EH (cell line): ENCODE data around the gene LTBP4.

Experiments
- DNase-seq: peaks from one replicate; pipeline ENCODE4 v3.0.0-alpha.2; 2015; ENCODE audit warnings: low read depth

Gene LTBP4

DNA sequence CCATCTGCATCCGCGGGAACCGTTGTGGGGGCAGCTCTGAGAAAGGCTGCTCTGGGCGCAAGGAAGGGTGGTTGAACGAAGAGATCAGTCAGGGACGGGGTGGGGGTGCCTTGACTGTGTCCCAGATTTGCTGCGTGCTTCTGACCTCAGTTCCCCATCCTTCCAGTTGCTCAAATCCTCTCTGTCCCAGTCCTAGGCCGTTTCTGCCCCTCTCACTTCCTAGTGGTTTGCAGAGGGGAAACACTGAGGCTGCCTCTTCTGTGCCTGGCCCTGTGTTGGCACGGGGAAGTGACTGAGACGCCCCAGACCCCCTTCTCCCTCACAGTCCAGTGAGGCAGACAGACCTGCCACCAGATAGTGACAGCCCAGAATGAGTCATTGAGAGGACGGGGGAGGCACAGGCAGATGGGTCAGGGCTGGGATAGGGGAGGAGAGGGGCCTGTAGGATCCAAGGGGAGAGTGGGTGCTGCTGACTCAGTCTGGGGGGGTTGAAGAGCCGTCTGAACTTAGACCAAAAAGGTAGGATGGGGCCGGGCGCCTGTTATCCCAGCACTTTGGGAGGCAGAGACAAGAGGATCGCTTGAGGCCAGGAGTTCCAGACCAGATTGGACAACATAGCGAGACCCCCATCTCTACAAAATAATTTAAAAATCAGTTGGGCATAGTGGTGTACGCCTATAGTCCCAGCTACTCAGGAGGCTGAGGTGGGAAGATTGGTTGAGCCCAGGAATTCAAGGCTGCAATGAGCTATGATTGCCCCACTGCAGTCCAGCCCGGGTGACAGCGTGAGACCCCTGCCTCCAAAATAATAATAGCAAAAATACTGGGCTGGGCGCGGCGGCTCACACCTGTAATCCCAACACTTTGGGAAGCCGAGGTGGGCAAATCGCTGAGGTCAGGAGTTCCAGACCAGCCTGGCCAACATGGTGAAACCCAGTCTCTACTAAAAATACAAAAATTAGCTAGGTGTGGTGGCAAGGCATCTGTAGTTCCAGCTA, 62.8 kb downstream of the LTBP4 start:
- DNase-seq = peak; percentile 63

DNA sequence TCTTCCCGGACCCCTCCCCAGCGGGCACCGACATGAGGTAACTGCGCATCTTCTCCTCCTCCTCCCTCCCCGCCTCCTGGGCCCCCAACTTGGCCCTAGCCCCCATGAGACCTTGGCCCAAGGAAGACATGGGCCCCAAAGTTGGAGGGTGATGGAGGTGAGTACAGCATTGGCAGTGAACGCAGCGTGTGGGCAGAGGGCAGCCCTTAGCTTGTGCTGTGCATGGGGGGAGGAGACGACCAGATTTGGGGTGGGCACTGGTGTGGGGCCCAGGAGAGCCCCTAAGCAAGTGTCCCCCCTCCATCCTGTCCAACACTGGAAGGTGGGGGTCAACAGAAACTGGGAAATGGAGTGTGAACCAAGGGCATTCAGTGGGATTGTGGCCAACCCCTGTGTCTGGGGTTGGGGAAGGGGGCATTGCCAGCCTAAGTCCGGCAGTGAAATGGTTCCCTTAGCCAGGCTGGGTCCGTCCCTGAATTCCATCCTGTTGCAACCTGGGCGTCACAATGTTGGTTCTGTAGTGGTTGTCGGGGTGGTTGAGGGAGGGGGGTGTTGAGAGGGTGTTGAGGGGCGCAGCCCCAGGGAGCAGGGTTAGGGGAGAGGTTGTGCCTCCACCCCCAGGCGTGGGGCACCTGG, 65.8 kb downstream of the LTBP4 start:
- DNase-seq = no peak

DNA sequence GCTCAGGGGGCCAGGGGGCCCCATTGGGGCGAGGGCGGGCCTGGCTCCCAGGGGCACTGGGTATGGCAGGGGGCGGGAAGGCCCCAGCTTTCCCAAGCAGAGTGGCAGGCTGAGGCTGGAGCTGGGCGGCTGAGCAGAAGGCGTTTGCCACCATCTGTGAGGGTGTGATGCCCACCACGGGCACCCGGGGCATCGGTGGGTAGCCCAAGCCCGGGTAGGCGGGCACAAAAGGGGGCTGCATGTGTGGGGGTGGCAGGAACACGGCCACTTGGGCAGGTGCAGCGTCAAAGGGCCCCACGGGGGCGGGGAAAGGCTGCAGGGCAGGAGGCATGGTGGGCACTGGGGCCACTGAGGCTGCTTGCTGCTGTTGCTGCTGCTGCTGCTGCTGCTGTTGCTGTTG, 66.4 kb downstream of the LTBP4 start:
- DNase-seq = no peak

DNA sequence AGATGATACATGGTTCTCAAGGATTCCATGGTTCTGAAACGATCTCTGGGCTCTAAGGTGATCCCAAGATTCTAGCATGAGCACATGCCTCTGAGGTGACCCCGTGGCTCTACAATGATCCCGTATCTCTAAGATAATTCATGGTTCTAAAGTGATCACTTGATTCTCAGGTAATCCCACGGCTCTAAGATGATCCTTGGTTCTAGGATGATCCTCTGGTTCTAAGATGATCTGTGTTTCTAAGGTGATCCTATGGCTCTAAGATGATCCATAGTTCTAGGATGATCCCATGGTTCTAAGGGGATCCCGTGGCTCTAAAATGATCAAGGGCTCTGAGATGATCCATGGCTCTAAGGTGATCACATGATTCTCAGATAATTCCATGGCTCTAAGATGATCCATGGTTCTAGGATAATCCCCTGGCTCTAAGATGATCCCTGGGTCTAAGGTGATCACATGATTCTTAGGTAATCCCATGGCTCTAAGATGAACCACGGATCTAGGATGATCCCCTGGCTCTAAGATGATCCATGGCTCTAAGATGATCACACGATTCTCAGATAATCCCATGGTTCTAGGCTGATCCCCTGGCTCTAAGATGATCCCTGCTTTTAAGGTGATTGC, 67.9 kb downstream of the LTBP4 start:
- DNase-seq = no peak

DNA sequence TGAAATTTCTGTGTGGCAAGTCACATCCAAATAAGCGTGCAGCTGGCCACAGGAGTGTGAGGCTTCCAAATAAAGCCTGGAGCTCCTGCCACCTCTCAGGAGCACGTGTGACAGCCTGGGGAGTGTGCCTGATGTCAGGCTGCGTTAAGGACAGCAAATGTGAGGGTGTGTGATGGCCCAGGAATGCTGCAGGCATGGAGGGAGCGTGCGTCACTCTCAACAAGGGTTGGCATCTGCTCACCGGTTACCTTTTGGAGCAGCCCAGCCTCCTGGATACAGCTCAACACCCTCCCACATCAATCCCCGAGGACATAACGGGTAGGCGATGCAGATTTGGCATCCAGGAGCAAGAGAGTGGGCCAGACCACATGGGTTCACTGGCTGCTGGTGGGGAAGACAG, 70.2 kb downstream of the LTBP4 start:
- no peak for DNase-seq

DNA sequence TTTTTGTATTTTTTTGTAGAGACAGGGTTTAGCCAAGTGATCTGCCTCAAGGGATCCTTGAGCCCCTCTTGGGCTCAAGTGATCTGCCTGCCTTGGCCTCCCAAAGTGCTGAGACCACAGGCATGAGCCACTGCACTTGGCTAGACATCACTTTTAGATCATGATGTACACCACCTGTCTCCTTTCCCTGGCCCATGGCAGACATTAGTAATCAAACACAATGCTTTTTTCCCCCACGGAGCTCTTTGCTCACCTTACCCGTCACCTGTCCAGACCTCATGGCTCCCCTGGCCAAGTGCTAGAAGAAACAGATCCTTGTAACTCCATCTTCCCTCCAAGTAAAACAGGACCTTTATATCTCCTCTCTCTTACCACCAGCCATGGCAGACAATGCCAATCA, 70.9 kb downstream of the LTBP4 start:
- no peak for DNase-seq

DNA sequence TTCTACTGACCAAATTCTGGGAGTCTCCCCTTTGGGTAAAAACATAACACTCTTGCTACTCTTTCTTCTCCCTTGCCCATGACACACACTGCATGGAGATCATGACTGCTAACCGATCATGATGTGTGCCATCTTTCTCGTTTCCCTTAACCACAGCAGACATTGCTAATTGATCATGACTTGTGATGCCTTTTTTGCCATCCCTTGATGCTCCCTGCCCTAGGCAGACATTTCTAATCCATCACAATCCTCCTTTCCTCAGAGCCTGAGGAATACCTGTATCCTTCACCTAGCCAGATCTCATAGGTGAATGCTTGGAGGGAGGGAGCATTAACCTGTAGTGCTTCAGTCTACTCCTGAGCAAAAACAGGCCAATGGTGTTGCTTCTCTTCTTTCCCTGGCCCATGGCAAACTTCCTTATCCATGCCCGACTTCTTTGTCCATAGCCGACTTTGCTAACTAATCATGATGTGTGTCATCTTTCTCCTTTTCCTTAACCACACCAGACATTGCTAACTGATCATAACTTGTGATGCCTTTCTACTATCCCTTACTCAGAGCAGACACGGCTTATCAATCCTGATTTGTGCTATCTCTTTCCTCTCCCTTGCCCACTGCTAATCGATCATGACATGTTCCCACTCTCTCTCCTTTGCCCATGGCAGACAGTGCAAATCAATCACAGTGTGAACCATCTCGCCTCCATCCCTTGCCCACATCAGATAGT, 71.6 kb downstream of the LTBP4 start:
- no peak for DNase-seq

DNA sequence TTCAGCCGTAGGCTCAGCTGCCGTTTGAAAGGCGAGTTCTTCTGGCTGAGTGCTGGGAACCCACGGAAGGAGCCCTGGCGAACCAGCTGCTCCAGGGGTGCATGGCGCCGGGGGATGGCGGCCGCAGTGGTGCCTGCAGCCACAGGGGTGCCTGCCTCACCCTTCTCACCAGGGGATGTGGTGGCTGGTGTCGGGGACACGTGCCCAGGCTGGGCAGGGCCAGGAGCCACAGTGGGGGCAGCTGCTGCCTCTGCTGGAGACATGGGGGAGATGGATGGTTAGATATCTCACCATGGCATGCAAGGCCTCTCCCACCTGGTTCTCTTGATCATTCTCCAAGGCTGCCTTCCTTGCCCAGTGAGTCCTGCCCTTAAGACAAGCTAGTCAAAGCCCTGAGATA, 72.2 kb downstream of the LTBP4 start:
- no peak for DNase-seq

DNA sequence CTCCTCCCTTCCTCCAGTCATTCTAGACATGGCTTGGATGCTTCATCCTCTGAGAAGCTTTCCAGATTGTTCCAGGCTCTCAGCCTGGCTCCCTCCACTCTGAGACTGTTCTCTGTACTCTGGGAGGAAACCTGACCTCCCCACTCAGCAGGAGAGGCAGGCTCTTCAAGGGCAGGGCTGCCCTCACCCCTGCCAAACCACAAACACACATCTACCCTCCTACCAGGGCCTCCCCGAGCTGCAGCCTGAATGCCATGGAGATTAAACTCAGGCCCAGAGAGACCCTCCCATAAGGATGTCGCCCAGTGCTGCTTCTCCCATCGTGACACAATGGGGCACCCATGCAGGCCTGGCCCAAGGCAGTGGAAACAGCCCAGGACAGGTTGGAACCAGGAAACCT, 73.1 kb downstream of the LTBP4 start:
- no peak for DNase-seq

DNA sequence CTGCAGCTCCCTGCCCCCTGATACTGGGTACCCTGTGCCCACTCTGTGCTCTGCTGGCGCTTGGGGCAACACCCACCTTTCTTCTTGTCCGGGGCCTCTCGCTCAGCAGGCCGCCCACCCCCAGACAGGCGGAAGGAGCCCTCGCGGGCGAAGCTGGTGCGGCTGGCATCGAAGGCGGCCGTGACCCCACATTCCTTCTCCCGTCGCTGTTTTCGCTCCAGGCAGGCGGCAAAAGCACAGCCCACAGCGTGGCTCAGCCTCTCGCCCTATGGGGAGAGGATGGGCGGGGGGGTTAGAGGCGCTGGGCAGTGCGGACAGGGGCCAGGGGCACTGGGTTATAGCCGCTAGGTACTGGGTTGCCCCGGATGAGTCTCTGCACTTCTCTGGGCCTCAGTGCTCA, 76.0 kb downstream of the LTBP4 start:
- DNase-seq = no peak
